K562 (cell line): ENCODE results near the gene NFAM1. TPM values are rescaled to one million over a fixed set of nuclear protein-coding genes. Genes with fewer than 3 reads are reported as not detected.

Source experiments
- ATAC-seq: fragments of 200-7000 bp; cut with Tn5 transposase; 3 replicates; pipeline ENCODE4 v1.9.1; 2020; ENCODE audit warnings: moderate library complexity
- BruUV-seq: library from RNA; stranded (reverse); fragments of 400-500 nt; replicated peaks from 2 replicates; lab custom pipeline; 2021; lab: Mats Ljungman, UMichigan
- CTCF ChIA-PET: fragments of 300-600 bp; formaldehyde crosslinking; extraction: SDS; loops from one replicate; lab custom pipeline; 2021; ENCODE audit warnings: low intra/inter-chr PET ratio; lab: Yijun Ruan, JAX
- POLR2A ChIA-PET: fragments of 300-600, 350-650 bp; sonication (Branson Sonifier 250); formaldehyde crosslinking; extraction: SDS; loops from one replicate; lab custom pipeline; 2021; ENCODE audit warnings: antibody characterized with exemption, inconsistent platforms; lab: Yijun Ruan, JAX
- DNase-seq, 4 experiments: peaks; one replicate each; pipeline versions ENCODE4 v3.0.0 to v3.0.0-alpha.2; 2011 to 2018; ENCODE audit warnings: low spot score in 3 of 4, mixed read lengths in 3 of 4; ENCODE audit errors: extremely low read depth in 1 of 4
- FAIRE-seq: peaks from 2 replicates; lab custom pipeline; 2011; peaks lifted over from hg19 to GRCh38; lab: Jason Lieb, UNC
- H2AFZ ChIP-seq: 2 replicates; pipeline ENCODE4 v1.6.0; 2011; ENCODE audit warnings: low read depth, low read length, control low read depth, inconsistent platforms
- H3K27ac ChIP-seq: fragments of 200-600 bp; 3 replicates; pipeline ENCODE4 v1.8.0; 2011; ENCODE audit warnings: low read depth, mild to moderate bottlenecking, control low read depth, inconsistent platforms, low read length, moderate library complexity, mixed read lengths; ENCODE audit errors: extremely low read depth
- H3K27me3 ChIP-seq, 2 experiments: fragments of 300-600 bp in 1 of 2; 2 replicates in 1 of 2; 3 replicates in 1 of 2; pipeline versions ENCODE4 v1.6.0 to v1.8.0; 2011; ENCODE audit warnings: inconsistent platforms in 2 of 2, low read length in 2 of 2, mild to moderate bottlenecking in 1 of 2, mixed read lengths in 1 of 2, moderate library complexity in 1 of 2; ENCODE audit not compliant: control insufficient read depth in 2 of 2, insufficient read depth in 2 of 2
- H3K36me3 ChIP-seq: fragments of 300-600 bp; 3 replicates; pipeline ENCODE4 v1.8.0; 2011; ENCODE audit warnings: mild to moderate bottlenecking, low read length, inconsistent platforms; ENCODE audit not compliant: control insufficient read depth, insufficient read depth
- H3K4me1 ChIP-seq, 2 experiments: fragments of 200-600 bp in 1 of 2; replicated peaks in 1 of 2; 2 replicates in 1 of 2; 3 replicates in 1 of 2; pipeline versions ENCODE4 v1.5.1 to v1.8.0; 2011; ENCODE audit warnings: inconsistent platforms in 2 of 2, low read length in 2 of 2, mild to moderate bottlenecking in 1 of 2, mixed read lengths in 1 of 2, moderate library complexity in 1 of 2; ENCODE audit not compliant: control insufficient read depth in 2 of 2, insufficient read depth in 2 of 2
- H3K4me2 ChIP-seq: 2 replicates; pipeline ENCODE4 v1.6.1; 2011; ENCODE audit warnings: low read length, control low read depth, inconsistent platforms, mixed read lengths; ENCODE audit not compliant: insufficient read depth
- H3K4me3 ChIP-seq: fragments of 200-600 bp; sonication (generic), shearing (Covaris generic); 2 replicates; pipeline ENCODE4 v1.5.1; 2016; ENCODE audit warnings: control low read depth, inconsistent platforms
- H3K79me2 ChIP-seq: fragments of 200-600 bp; 3 replicates; pipeline ENCODE4 v1.8.0; 2011; ENCODE audit warnings: low read length, inconsistent platforms; ENCODE audit not compliant: control insufficient read depth, insufficient read depth
- H3K9ac ChIP-seq, 2 experiments: 2 replicates each; pipeline versions ENCODE4 v1.6.0 to v1.6.1; 2011; ENCODE audit warnings: low read depth in 2 of 2, low read length in 2 of 2, control low read depth in 1 of 2, inconsistent platforms in 1 of 2, mild to moderate bottlenecking in 1 of 2, mixed read lengths in 1 of 2; ENCODE audit not compliant: insufficient read depth in 1 of 2
- H3K9me1 ChIP-seq: one replicate; pipeline ENCODE4 v1.6.0; 2011; ENCODE audit warnings: inconsistent platforms, mild to moderate bottlenecking, low read length, moderate library complexity; ENCODE audit not compliant: control insufficient read depth, insufficient read depth
- H3K9me3 ChIP-seq: replicated peaks from 2 replicates; pipeline ENCODE4 v1.5.1; 2011; ENCODE audit warnings: low read depth, low read length, inconsistent platforms; ENCODE audit not compliant: control insufficient read depth, insufficient read depth
- H4K20me1 ChIP-seq: replicated peaks from 2 replicates; pipeline ENCODE4 v1.6.1; 2011; ENCODE audit warnings: low read length, inconsistent platforms, mixed read lengths; ENCODE audit not compliant: control insufficient read depth, insufficient read depth
- ARHGAP35 ChIP-seq: fragments of 450-650 bp; IDR thresholded peaks from 2 replicates; pipeline ENCODE4 v1.6.1; 2018; ENCODE audit not compliant: partially characterized antibody
- CBX5 ChIP-seq: IDR thresholded peaks from 2 replicates; pipeline ENCODE4 v1.6.1; 2014; ENCODE audit warnings: low read depth, borderline replicate concordance
- DDX20 ChIP-seq: fragments of 450-650 bp; IDR thresholded peaks from 2 replicates; pipeline ENCODE4 v1.6.1; 2016; ENCODE audit warnings: missing genetic modification characterization, low read depth, mild to moderate bottlenecking, missing compliant biosample characterization, moderate library complexity
- KDM1A ChIP-seq, 2 experiments: fragments of 450-650 bp; IDR thresholded peaks; 2 replicates each; pipeline ENCODE4 v1.6.1; 2016; ENCODE audit warnings: mild to moderate bottlenecking in 2 of 2
- RAD21 ChIP-seq, 2 experiments: fragments of 250-450 bp in 1 of 2; fragments of 450-650 bp in 1 of 2; sonication (Bioruptor Pico) in 1 of 2; formaldehyde crosslinking in 1 of 2; IDR thresholded peaks in 1 of 2; conservative IDR thresholded peaks in 1 of 2; 2 replicates each; pipeline versions ENCODE4 v1.4.0 to v1.8.0; 2020 to 2022; ENCODE audit warnings: mild to moderate bottlenecking in 2 of 2, moderate library complexity in 1 of 2
- RBM14 ChIP-seq: fragments of 200-400 bp; formaldehyde crosslinking; IDR thresholded peaks from 2 replicates; pipeline ENCODE4 v1.6.1; 2018; ENCODE audit warnings: low read depth, mild to moderate bottlenecking, low read length, moderate library complexity, borderline replicate concordance; ENCODE audit not compliant: insufficient read depth
- RBM25 ChIP-seq: fragments of 200-400 bp; formaldehyde crosslinking; IDR thresholded peaks from 2 replicates; pipeline ENCODE4 v1.6.1; 2018; ENCODE audit warnings: low read length, low read depth, moderate library complexity; ENCODE audit not compliant: severe bottlenecking
- TAL1 ChIP-seq: fragments of 450-650 bp; IDR thresholded peaks from 2 replicates; pipeline ENCODE4 v1.6.1; 2016; ENCODE audit warnings: mild to moderate bottlenecking
- ZNF263 ChIP-seq: sonication (generic); formaldehyde crosslinking; IDR thresholded peaks from 2 replicates; pipeline ENCODE4 v1.8.0; 2022; ENCODE audit warnings: mild to moderate bottlenecking, missing genetic modification reagents, borderline replicate concordance
- WGBS: fragments of 100-300 bp; shearing (Covaris generic); methylation state at CpG from one replicate; pipeline ENCODE4 v1.1.6; 2016; ENCODE audit warnings: low coverage, mixed read lengths; ENCODE audit not compliant: insufficient coverage; ENCODE audit errors: missing lambda C conversion rate; 5-methylcytosine and 5-hydroxymethylcytosine counted together
- in situ Hi-C: fragments of 300-500 bp; cut with MboI; formaldehyde crosslinking; loops from 4 replicates; pipeline ENCODE4 v1.15.0; 2018; ENCODE audit warnings: inconsistent platforms, mixed read lengths
- intact Hi-C: fragments of 100-400 bp; cut with micrococcal nuclease; formaldehyde crosslinking; loops from 2 replicates; pipeline ENCODE4 v1.14.2; 2022
- polyA plus RNA-seq, 8 experiments: library from polyadenylated mRNA; depleted of rRNA in 4 of 8; stranded (reverse) in 5 of 8; unstranded in 3 of 8; fragments of >200 nt; fragmentation: Nextera tagmentation in 2 of 8; fragmentation: Illumina TruSeq in 1 of 8; extraction: Ambion mirVana in 2 of 8; extraction: Trizol in 1 of 8; gene quantifications; 2 replicates each; pipeline versions ENCODE4 v1.2.1 to v1.2.3, GENCODE V29; 2011 to 2014; ENCODE audit warnings: inconsistent platforms in 1 of 8, missing spikeins in 1 of 8
- total RNA-seq, 7 experiments: library from RNA; depleted of rRNA in 6 of 7; stranded (reverse); fragments of >200 nt in 6 of 7; fragmentation: Illumina TruSeq in 2 of 7; extraction: Trizol in 2 of 7; gene quantifications; 2 replicates each; pipeline versions ENCODE4 v1.2.1 to v1.2.3, GENCODE V29; 2011 to 2021; ENCODE audit warnings: low replicate concordance in 1 of 7
- TF ChIP-seq, protein P1 (sequence below): IDR thresholded peaks from 3 replicates; pipeline ENCODE4 v1.6.1; 2011; ENCODE audit warnings: borderline replicate concordance, mild to moderate bottlenecking, moderate library complexity; ENCODE audit not compliant: insufficient read length; ENCODE audit errors: extremely low read depth
- TF ChIP-seq, protein P2 (sequence below): fragments of 250-450 bp; sonication (Bioruptor Pico); IDR thresholded peaks from 2 replicates; pipeline ENCODE4 v1.8.0; 2021; ENCODE audit warnings: borderline replicate concordance, mild to moderate bottlenecking, moderate library complexity; ENCODE audit not compliant: poor library complexity, severe bottlenecking
- TF ChIP-seq, protein P3 (sequence below): fragments of 450-650 bp; IDR thresholded peaks from 2 replicates; pipeline ENCODE4 v1.6.1; 2016; ENCODE audit warnings: borderline replicate concordance

Gene NFAM1
- total and polyA plus RNA-seq, 9 of the 15 experiments (the other 6 are each of a cell fraction or from before 2014, with no cell fraction given) = 0.01 to 0.18 (median 0.03) TPM; not detected in 5

DNA sequence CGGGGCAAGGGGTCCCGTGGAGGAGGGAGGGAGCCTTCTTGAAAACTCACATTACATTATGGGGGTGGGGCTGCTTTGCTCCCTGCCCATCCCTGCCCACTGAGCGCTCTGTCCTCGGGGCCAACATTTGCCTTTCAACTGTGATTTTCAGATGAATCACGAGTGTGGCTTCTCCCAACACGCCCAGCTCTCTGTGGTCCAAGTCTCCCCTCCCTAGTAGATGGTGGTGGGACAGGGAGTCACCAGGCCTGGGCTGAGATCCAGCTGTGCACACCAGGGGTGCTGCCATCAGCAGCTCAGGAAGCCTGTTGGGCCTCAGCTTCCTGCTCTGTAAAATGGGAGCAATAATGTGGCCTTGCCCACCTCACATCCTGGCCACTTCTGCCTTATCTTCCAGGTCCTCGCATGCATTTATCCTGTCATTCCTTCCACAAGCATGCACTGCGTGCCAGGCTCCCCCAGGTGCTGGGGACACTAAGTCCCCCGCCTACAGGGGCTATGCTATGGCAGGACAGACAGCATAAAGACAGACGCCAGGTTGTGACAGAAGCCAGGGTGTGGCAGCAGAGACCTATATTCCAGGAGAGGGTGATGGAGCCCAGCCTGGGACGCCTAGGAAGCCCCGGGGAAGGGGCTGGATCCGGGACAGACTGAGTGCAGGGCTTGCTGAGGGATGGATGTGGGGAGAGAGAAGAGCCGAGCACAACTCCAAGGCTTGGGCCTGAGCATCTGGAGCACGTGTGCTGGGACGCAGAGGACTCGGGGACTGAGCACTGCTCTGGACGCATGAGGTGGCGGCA, 30.5 kb downstream of the NFAM1 start:
- ChIA-PET CTCF (interaction anchor here (1.9 kb wide), 1 partner anchor 36 kb away, joined by 7 read pairs; no protein-coding TSS in a partner anchor), POLR2A (no interaction called here)
- no peak overlapping the region for H2AFZ ChIP-seq
- no peaks in the 10 kb centered on the region for H3K79me2 ChIP-seq
- intact Hi-C loops (loop anchor here (5.0 kb wide), 1 partner anchor 36 kb away; no protein-coding TSS in a partner anchor), in situ Hi-C loops (no loop called here)
- FAIRE-seq (no peak), ATAC-seq (no peak; the same call in 2 of the 3 replicates), DNase-seq (no peak)
- H3K36me3 ChIP-seq = no peaks in the 10 kb centered on the region
- no peak overlapping the region for H3K27ac ChIP-seq
- H3K4me3 ChIP-seq = no peak overlapping the region
- H3K9ac ChIP-seq = no peak overlapping the region
- peaks cover 7 to 19% of the 10 kb centered on the region in 2 experiments; a peak in 4 of 5 replicates for H3K4me1 ChIP-seq
- 8% methylated on average over 11 of the region's 19 CpGs for WGBS
- no peaks in the 10 kb centered on the region for H3K9me3 ChIP-seq
- H4K20me1 ChIP-seq = no peaks in the 10 kb centered on the region; the same call in 1 of the 2 replicates
- peaks cover 17 to 45% of the 10 kb centered on the region in 2 experiments; a peak in 3 of 5 replicates for H3K27me3 ChIP-seq
- H3K4me2 ChIP-seq = no peak overlapping the region
- BruUV-seq = no TSS peak
- no peaks in the 10 kb centered on the region for H3K9me1 ChIP-seq
- TF ChIP-seq DDX20 (tag) (no peak), RBM14 (no peak), TAL1 (no peak), RAD21 (CRISPR knock-in tag; conservative IDR thresholded peaks at IDR 0.05 in 1 of 2, IDR thresholded peaks at IDR 0.05 in 1 of 2) (peak in 1 of 2 experiments; percentile 37; a peak in 1 of 4 replicates), CBX5 (no peak), ZNF263 (no peak), RBM25 (peak; percentile 77), ARHGAP35 (no peak), KDM1A (IDR thresholded peaks at IDR 0.05) (peak in 1 of 2 experiments; percentile 41; a peak in 1 of 4 replicates)
- TF ChIP-seq, protein P1, sequence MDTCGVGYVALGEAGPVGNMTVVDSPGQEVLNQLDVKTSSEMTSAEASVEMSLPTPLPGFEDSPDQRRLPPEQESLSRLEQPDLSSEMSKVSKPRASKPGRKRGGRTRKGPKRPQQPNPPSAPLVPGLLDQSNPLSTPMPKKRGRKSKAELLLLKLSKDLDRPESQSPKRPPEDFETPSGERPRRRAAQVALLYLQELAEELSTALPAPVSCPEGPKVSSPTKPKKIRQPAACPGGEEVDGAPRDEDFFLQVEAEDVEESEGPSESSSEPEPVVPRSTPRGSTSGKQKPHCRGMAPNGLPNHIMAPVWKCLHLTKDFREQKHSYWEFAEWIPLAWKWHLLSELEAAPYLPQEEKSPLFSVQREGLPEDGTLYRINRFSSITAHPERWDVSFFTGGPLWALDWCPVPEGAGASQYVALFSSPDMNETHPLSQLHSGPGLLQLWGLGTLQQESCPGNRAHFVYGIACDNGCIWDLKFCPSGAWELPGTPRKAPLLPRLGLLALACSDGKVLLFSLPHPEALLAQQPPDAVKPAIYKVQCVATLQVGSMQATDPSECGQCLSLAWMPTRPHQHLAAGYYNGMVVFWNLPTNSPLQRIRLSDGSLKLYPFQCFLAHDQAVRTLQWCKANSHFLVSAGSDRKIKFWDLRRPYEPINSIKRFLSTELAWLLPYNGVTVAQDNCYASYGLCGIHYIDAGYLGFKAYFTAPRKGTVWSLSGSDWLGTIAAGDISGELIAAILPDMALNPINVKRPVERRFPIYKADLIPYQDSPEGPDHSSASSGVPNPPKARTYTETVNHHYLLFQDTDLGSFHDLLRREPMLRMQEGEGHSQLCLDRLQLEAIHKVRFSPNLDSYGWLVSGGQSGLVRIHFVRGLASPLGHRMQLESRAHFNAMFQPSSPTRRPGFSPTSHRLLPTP = no peak
- TF ChIP-seq, protein P2, sequence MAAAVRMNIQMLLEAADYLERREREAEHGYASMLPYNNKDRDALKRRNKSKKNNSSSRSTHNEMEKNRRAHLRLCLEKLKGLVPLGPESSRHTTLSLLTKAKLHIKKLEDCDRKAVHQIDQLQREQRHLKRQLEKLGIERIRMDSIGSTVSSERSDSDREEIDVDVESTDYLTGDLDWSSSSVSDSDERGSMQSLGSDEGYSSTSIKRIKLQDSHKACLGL (CRISPR knock-in tag) = no peak
- TF ChIP-seq, protein P3, sequence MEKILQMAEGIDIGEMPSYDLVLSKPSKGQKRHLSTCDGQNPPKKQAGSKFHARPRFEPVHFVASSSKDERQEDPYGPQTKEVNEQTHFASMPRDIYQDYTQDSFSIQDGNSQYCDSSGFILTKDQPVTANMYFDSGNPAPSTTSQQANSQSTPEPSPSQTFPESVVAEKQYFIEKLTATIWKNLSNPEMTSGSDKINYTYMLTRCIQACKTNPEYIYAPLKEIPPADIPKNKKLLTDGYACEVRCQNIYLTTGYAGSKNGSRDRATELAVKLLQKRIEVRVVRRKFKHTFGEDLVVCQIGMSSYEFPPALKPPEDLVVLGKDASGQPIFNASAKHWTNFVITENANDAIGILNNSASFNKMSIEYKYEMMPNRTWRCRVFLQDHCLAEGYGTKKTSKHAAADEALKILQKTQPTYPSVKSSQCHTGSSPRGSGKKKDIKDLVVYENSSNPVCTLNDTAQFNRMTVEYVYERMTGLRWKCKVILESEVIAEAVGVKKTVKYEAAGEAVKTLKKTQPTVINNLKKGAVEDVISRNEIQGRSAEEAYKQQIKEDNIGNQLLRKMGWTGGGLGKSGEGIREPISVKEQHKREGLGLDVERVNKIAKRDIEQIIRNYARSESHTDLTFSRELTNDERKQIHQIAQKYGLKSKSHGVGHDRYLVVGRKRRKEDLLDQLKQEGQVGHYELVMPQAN = no peak
